C1 segment of cervical spinal cord (tissue), 14 donors: Measurements from ENCODE around the gene MBP.

ENCODE experiments used
- DNase-seq, 14 donors: peaks; one replicate each; lab custom pipeline; 2025; lab: John Stamatoyannopoulos, UW

The MBP gene

GRCh38 chr18:77151033-77151771, 18.6 kb upstream of the MBP start:
- DNase-seq = no peak

GRCh38 chr18:77150588-77150987, 18.0 kb upstream of the MBP start:
- no peak for DNase-seq

- no peak for DNase-seq
Observed at GRCh38 chr18:77148289-77148688, 15.7 kb upstream of the MBP start.

GRCh38 chr18:77147418-77147852, 14.9 kb upstream of the MBP start:
- no peak for DNase-seq

GRCh38 chr18:77146249-77147080, 13.9 kb upstream of the MBP start:
- no peak for DNase-seq

GRCh38 chr18:77145364-77145901, 12.8 kb upstream of the MBP start:
- no peak for DNase-seq

- DNase-seq = no peak
Observed at GRCh38 chr18:77144451-77145118, 12.0 kb upstream of the MBP start.

- DNase-seq = no peak
Observed at GRCh38 chr18:77144046-77144445, 11.5 kb upstream of the MBP start.

- DNase-seq = no peak
Observed at GRCh38 chr18:77143196-77143595, 10.6 kb upstream of the MBP start.

GRCh38 chr18:77141401-77142118, 9.0 kb upstream of the MBP start:
- DNase-seq = no peak

GRCh38 chr18:77140439-77141109, 8.0 kb upstream of the MBP start:
- no peak for DNase-seq

GRCh38 chr18:77140030-77140429, 7.4 kb upstream of the MBP start:
- DNase-seq = no peak

GRCh38 chr18:77139619-77140018, 7.0 kb upstream of the MBP start:
- no peak for DNase-seq

- DNase-seq = no peak
Observed at GRCh38 chr18:77138270-77138669, 5.7 kb upstream of the MBP start.

- DNase-seq = no peak
Observed at GRCh38 chr18:77137851-77138250, 5.3 kb upstream of the MBP start.

GRCh38 chr18:77136871-77137665, 4.5 kb upstream of the MBP start:
- DNase-seq = no peak

- DNase-seq = no peak
Observed at GRCh38 chr18:77136076-77136718, 3.6 kb upstream of the MBP start.

- DNase-seq = no peak
Observed at GRCh38 chr18:77135339-77136075, 2.9 kb upstream of the MBP start.

GRCh38 chr18:77134611-77135010, 2.0 kb upstream of the MBP start:
- DNase-seq = no peak
